K562 (cell line): ENCODE results near the gene SEPTIN1. TPM values are rescaled to one million over a fixed set of nuclear protein-coding genes. Genes with fewer than 3 reads are reported as not detected.
A peak's percentile ranks its signal among the peaks of the same experiment; 100 is the strongest.

ENCODE experiments used
- ADNP ChIP-seq: fragments of 200-800 bp; sonication (Bioruptor generic); IDR thresholded peaks from 2 replicates; pipeline ENCODE4 v1.6.1; 2016; ENCODE audit warnings: missing genetic modification characterization, missing compliant biosample characterization
- BCL6 ChIP-seq: fragments of 250-450 bp; sonication (Bioruptor Pico); IDR thresholded peaks from 2 replicates; pipeline ENCODE4 v1.4.0; 2020
- COPS2 ChIP-seq: fragments of 450-650 bp; conservative IDR thresholded peaks from 2 replicates; pipeline ENCODE4 v1.6.1; 2016; ENCODE audit warnings: mild to moderate bottlenecking, moderate library complexity
- ELF4 ChIP-seq: fragments of 450-650 bp; formaldehyde crosslinking; IDR thresholded peaks from 2 replicates; pipeline ENCODE4 v1.4.0; 2022; ENCODE audit warnings: missing genetic modification characterization
- HDAC8 ChIP-seq: fragments of 450-650 bp; IDR thresholded peaks from 2 replicates; pipeline ENCODE4 v1.6.1; 2016; ENCODE audit warnings: mild to moderate bottlenecking, missing genetic modification characterization, moderate library complexity, missing compliant biosample characterization
- HLTF ChIP-seq: fragments of 450-650 bp; IDR thresholded peaks from 2 replicates; pipeline ENCODE4 v1.6.1; 2016
- MCM7 ChIP-seq, 2 experiments: fragments of 450-650 bp; IDR thresholded peaks; 2 replicates each; pipeline ENCODE4 v1.6.1; 2016 to 2018
- NR2F6 ChIP-seq: fragments of 450-650 bp; formaldehyde crosslinking; IDR thresholded peaks from 2 replicates; pipeline ENCODE4 v1.4.0; 2020; ENCODE audit warnings: mild to moderate bottlenecking
- RBM25 ChIP-seq: fragments of 200-400 bp; formaldehyde crosslinking; IDR thresholded peaks from 2 replicates; pipeline ENCODE4 v1.6.1; 2018; ENCODE audit warnings: low read length, low read depth, moderate library complexity; ENCODE audit not compliant: severe bottlenecking
- SAFB ChIP-seq: fragments of 200-400 bp; formaldehyde crosslinking; IDR thresholded peaks from 2 replicates; pipeline ENCODE4 v1.6.1; 2017; ENCODE audit warnings: low read depth, low read length, borderline replicate concordance
- TFAM ChIP-seq: fragments of 250-450 bp; sonication (Bioruptor Pico); conservative IDR thresholded peaks from 2 replicates; pipeline ENCODE4 v1.5.0; 2021; ENCODE audit warnings: mild to moderate bottlenecking, moderate library complexity
- ZNF224 ChIP-seq: sonication (generic); formaldehyde crosslinking; IDR thresholded peaks from 2 replicates; pipeline ENCODE4 v1.8.0; 2022; ENCODE audit warnings: mild to moderate bottlenecking, missing genetic modification reagents
- ZNF384 ChIP-seq: IDR thresholded peaks from 2 replicates; pipeline ENCODE4 v1.6.1; 2012; ENCODE audit warnings: low read depth, low read length, improper control_type of control experiment
- ZNF445 ChIP-seq: fragments of 250-450 bp; sonication (Bioruptor Pico); IDR thresholded peaks from 2 replicates; pipeline ENCODE4 v1.4.0; 2020; ENCODE audit warnings: low read depth, mild to moderate bottlenecking, moderate library complexity
- ZSCAN32 ChIP-seq: fragments of 450-650 bp; formaldehyde crosslinking; IDR thresholded peaks from 2 replicates; pipeline ENCODE4 v1.4.0; 2020; ENCODE audit warnings: mild to moderate bottlenecking, moderate library complexity
- polyA plus RNA-seq, 8 experiments: library from polyadenylated mRNA; depleted of rRNA in 4 of 8; stranded (reverse) in 5 of 8; unstranded in 3 of 8; fragments of >200 nt; fragmentation: Nextera tagmentation in 2 of 8; fragmentation: Illumina TruSeq in 1 of 8; extraction: Ambion mirVana in 2 of 8; extraction: Trizol in 1 of 8; gene quantifications; 2 replicates each; pipeline versions ENCODE4 v1.2.1 to v1.2.3, GENCODE V29; 2011 to 2014; ENCODE audit warnings: inconsistent platforms in 1 of 8, missing spikeins in 1 of 8
- total RNA-seq, 7 experiments: library from RNA; depleted of rRNA in 6 of 7; stranded (reverse); fragments of >200 nt in 6 of 7; fragmentation: Illumina TruSeq in 2 of 7; extraction: Trizol in 2 of 7; gene quantifications; 2 replicates each; pipeline versions ENCODE4 v1.2.1 to v1.2.3, GENCODE V29; 2011 to 2021; ENCODE audit warnings: low replicate concordance in 1 of 7
- TF ChIP-seq, protein P1 (sequence below): sonication (generic); formaldehyde crosslinking; IDR thresholded peaks from 2 replicates; pipeline ENCODE4 v1.8.1; 2023; ENCODE audit warnings: mild to moderate bottlenecking, missing genetic modification reagents
- TF ChIP-seq, protein P2 (sequence below), 2 experiments: fragments of 450-650 bp in 1 of 2; sonication (generic) in 1 of 2; formaldehyde crosslinking; conservative IDR thresholded peaks; 2 replicates each; pipeline versions ENCODE4 v1.4.0 to v1.8.1; 2020 to 2022; ENCODE audit warnings: mild to moderate bottlenecking in 1 of 2, missing genetic modification reagents in 1 of 2
- TF ChIP-seq, protein P3 (sequence below), 2 experiments: fragments of 450-650 bp in 1 of 2; IDR thresholded peaks; 2 replicates each; pipeline ENCODE4 v1.6.1; 2011 to 2017; ENCODE audit warnings: low read depth in 2 of 2, antibody characterized with exemption in 1 of 2, borderline replicate concordance in 1 of 2, low read length in 1 of 2, mild to moderate bottlenecking in 1 of 2, mixed read lengths in 1 of 2; ENCODE audit not compliant: control insufficient read depth in 1 of 2
- TF ChIP-seq, protein P4 (sequence below): conservative IDR thresholded peaks from 2 replicates; pipeline ENCODE4 v1.6.1; 2011; ENCODE audit warnings: low read depth, mild to moderate bottlenecking, low read length; ENCODE audit not compliant: control insufficient read depth
- TF ChIP-seq, protein P5 (sequence below): sonication (generic); formaldehyde crosslinking; IDR thresholded peaks from 2 replicates; pipeline ENCODE4 v1.8.0; 2022; ENCODE audit warnings: missing genetic modification reagents, mild to moderate bottlenecking, borderline replicate concordance

SEPTIN1 gene
- total and polyA plus RNA-seq, 9 of the 15 experiments (the other 6 are each of a cell fraction or from before 2014, with no cell fraction given) = 0.23 to 5.6 (median 1.7) TPM; not detected in 1

DNA sequence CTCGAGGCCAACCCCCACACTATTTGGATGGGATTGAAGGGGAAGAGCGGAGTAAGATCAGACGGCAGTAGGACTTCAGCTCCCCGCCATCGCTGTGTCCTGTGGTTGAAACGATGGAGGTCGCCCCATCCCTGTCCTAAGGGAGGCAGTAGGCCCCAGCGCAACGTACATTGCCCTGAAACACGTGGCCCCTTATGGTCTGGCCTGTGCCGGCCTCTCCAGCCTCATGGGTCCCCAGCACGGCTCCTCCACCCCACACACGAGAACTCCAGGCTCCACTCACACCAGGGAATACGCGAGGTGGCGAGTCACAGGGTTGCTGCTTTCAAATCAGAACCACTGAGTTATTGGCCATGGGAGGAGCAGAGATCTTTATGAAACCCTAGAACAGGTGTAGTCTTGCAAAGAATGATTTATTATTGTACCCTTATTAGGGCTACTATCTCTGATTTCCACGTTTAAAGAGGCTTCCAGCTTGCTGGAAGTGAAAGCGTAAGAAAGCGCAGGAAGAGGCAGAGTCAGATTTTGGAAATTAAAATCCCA, 48.1 kb upstream of the SEPTIN1 start (continued):
- TF ChIP-seq ZNF384 (no peak), RBM25 (no peak), HDAC8 (tag) (peak; percentile 80; the same call in 1 of the 2 replicates), ZNF224 (CRISPR knock-in tag) (no peak), ZNF445 (CRISPR knock-in tag) (no peak), SAFB (no peak), ADNP (tag) (no peak), BCL6 (CRISPR knock-in tag) (no peak), MCM7 (IDR thresholded peaks at IDR 0.05) (no peak), TFAM (CRISPR knock-in tag) (no peak), ELF4 (CRISPR knock-in tag) (no peak), COPS2 (no peak), ZSCAN32 (CRISPR knock-in tag) (no peak), NR2F6 (CRISPR knock-in tag) (no peak), HLTF (no peak)
- TF ChIP-seq, protein P1, sequence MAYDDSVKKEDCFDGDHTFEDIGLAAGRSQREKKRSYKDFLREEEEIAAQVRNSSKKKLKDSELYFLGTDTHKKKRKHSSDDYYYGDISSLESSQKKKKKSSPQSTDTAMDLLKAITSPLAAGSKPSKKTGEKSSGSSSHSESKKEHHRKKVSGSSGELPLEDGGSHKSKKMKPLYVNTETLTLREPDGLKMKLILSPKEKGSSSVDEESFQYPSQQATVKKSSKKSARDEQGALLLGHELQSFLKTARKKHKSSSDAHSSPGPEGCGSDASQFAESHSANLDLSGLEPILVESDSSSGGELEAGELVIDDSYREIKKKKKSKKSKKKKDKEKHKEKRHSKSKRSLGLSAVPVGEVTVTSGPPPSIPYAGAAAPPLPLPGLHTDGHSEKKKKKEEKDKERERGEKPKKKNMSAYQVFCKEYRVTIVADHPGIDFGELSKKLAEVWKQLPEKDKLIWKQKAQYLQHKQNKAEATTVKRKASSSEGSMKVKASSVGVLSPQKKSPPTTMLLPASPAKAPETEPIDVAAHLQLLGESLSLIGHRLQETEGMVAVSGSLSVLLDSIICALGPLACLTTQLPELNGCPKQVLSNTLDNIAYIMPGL (CRISPR knock-in tag) = no peak; the same call in none of the 2 replicates
- TF ChIP-seq, protein P2, sequence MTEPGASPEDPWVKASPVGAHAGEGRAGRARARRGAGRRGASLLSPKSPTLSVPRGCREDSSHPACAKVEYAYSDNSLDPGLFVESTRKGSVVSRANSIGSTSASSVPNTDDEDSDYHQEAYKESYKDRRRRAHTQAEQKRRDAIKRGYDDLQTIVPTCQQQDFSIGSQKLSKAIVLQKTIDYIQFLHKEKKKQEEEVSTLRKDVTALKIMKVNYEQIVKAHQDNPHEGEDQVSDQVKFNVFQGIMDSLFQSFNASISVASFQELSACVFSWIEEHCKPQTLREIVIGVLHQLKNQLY (CRISPR knock-in tag; conservative IDR thresholded peaks at IDR 0.05) = no peak
- TF ChIP-seq, protein P3, sequence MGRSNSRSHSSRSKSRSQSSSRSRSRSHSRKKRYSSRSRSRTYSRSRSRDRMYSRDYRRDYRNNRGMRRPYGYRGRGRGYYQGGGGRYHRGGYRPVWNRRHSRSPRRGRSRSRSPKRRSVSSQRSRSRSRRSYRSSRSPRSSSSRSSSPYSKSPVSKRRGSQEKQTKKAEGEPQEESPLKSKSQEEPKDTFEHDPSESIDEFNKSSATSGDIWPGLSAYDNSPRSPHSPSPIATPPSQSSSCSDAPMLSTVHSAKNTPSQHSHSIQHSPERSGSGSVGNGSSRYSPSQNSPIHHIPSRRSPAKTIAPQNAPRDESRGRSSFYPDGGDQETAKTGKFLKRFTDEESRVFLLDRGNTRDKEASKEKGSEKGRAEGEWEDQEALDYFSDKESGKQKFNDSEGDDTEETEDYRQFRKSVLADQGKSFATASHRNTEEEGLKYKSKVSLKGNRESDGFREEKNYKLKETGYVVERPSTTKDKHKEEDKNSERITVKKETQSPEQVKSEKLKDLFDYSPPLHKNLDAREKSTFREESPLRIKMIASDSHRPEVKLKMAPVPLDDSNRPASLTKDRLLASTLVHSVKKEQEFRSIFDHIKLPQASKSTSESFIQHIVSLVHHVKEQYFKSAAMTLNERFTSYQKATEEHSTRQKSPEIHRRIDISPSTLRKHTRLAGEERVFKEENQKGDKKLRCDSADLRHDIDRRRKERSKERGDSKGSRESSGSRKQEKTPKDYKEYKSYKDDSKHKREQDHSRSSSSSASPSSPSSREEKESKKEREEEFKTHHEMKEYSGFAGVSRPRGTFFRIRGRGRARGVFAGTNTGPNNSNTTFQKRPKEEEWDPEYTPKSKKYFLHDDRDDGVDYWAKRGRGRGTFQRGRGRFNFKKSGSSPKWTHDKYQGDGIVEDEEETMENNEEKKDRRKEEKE (IDR thresholded peaks at IDR 0.05; ENCODE audit: borderline replicate concordance in 1 of 2, control insufficient read depth in 1 of 2, low read depth in 2 of 2, low read length in 1 of 2) = no peak
- TF ChIP-seq, protein P4, sequence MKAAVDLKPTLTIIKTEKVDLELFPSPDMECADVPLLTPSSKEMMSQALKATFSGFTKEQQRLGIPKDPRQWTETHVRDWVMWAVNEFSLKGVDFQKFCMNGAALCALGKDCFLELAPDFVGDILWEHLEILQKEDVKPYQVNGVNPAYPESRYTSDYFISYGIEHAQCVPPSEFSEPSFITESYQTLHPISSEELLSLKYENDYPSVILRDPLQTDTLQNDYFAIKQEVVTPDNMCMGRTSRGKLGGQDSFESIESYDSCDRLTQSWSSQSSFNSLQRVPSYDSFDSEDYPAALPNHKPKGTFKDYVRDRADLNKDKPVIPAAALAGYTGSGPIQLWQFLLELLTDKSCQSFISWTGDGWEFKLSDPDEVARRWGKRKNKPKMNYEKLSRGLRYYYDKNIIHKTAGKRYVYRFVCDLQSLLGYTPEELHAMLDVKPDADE = peak; percentile 72; the same call in 1 of the 2 replicates
- TF ChIP-seq, protein P5, sequence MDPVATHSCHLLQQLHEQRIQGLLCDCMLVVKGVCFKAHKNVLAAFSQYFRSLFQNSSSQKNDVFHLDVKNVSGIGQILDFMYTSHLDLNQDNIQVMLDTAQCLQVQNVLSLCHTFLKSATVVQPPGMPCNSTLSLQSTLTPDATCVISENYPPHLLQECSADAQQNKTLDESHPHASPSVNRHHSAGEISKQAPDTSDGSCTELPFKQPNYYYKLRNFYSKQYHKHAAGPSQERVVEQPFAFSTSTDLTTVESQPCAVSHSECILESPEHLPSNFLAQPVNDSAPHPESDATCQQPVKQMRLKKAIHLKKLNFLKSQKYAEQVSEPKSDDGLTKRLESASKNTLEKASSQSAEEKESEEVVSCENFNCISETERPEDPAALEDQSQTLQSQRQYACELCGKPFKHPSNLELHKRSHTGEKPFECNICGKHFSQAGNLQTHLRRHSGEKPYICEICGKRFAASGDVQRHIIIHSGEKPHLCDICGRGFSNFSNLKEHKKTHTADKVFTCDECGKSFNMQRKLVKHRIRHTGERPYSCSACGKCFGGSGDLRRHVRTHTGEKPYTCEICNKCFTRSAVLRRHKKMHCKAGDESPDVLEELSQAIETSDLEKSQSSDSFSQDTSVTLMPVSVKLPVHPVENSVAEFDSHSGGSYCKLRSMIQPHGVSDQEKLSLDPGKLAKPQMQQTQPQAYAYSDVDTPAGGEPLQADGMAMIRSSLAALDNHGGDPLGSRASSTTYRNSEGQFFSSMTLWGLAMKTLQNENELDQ (CRISPR knock-in tag) = no peak
